DND-41 (cell line): ENCODE results near the gene NEDD9.

ENCODE experiments used
- EZH2 ChIP-seq: IDR thresholded peaks from 3 replicates; pipeline ENCODE4 v1.6.1; 2012; ENCODE audit warnings: borderline replicate concordance, low read depth, mild to moderate bottlenecking, moderate library complexity, low read length, inconsistent platforms; ENCODE audit not compliant: severe bottlenecking
- TF ChIP-seq, protein P1 (sequence below): IDR thresholded peaks from 2 replicates; pipeline ENCODE4 v1.5.1; 2012; ENCODE audit warnings: borderline replicate concordance, low read length, moderate library complexity, mild to moderate bottlenecking; ENCODE audit not compliant: poor library complexity, severe bottlenecking; ENCODE audit errors: extremely low read depth

DNA sequence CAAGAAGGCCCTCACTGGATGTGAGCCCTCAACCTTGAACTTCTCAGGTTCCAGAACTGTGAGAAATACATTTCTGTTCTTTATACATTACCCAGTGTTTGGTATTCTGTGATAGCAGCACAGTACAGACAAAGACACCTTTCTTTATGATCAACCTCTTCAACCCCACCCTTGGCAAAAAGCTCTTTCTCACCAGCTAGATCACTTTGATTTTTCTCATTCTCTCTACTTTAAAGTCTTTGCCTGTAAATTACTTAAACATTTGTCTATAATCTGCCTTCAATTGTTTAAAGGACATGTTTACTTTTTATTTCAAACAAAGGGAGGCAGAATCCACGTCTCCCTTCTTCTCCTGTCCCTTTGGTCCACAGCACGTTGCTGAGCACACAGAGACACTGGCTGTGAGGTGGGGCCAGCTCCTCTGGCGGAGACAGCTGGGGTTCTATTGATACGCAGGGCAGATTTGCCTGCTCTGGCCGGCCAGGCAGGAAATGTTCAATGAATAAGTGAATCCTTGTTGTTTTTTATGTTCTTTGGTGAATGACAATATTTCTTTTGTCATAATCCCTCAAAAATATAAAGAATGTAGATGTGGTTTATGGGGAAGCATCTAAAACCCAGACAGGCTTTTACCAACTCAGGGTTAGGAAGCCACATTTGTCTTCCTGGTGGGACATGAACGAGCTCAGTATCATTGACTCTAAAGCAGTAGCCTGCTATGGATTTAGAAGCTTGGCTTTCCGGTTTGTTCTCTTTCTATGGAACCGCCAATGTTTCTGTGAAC is 52.9 kb downstream of the NEDD9 start:
- TF ChIP-seq, protein P1, sequence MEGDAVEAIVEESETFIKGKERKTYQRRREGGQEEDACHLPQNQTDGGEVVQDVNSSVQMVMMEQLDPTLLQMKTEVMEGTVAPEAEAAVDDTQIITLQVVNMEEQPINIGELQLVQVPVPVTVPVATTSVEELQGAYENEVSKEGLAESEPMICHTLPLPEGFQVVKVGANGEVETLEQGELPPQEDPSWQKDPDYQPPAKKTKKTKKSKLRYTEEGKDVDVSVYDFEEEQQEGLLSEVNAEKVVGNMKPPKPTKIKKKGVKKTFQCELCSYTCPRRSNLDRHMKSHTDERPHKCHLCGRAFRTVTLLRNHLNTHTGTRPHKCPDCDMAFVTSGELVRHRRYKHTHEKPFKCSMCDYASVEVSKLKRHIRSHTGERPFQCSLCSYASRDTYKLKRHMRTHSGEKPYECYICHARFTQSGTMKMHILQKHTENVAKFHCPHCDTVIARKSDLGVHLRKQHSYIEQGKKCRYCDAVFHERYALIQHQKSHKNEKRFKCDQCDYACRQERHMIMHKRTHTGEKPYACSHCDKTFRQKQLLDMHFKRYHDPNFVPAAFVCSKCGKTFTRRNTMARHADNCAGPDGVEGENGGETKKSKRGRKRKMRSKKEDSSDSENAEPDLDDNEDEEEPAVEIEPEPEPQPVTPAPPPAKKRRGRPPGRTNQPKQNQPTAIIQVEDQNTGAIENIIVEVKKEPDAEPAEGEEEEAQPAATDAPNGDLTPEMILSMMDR = no peak
- no peak for TF ChIP-seq EZH2
